Osteoblast (primary cell): ENCODE measurements around the gene TBKBP1. TPM values are rescaled to one million over a fixed set of nuclear protein-coding genes. Genes with fewer than 3 reads are reported as not detected.

Experiments used
- DNase-seq: peaks from one replicate; pipeline ENCODE4 v3.0.0; 2011; ENCODE audit warnings: low spot score, mixed read lengths; ENCODE audit not compliant: insufficient read length; ENCODE audit errors: missing footprints
- H2AFZ ChIP-seq: 2 replicates; pipeline ENCODE4 v1.6.0; 2011; ENCODE audit warnings: mild to moderate bottlenecking, low read length
- H3K27ac ChIP-seq: 2 replicates; pipeline ENCODE4 v1.5.1; 2011; ENCODE audit warnings: mild to moderate bottlenecking, low read depth, low read length, moderate library complexity
- H3K27me3 ChIP-seq: 2 replicates; pipeline ENCODE4 v1.6.0; 2012; ENCODE audit warnings: mild to moderate bottlenecking, control low read depth, inconsistent platforms, low read length, moderate library complexity; ENCODE audit not compliant: insufficient read depth
- H3K36me3 ChIP-seq: 2 replicates; pipeline ENCODE4 v1.5.1; 2011; ENCODE audit warnings: mild to moderate bottlenecking, low read length, control low read depth, moderate library complexity; ENCODE audit not compliant: insufficient read depth
- H3K4me1 ChIP-seq: 2 replicates; pipeline ENCODE4 v1.5.1; 2011; ENCODE audit warnings: mild to moderate bottlenecking, low read length, control low read depth, moderate library complexity; ENCODE audit not compliant: insufficient read depth
- H3K4me2 ChIP-seq: 2 replicates; pipeline ENCODE4 v1.6.0; 2011; ENCODE audit warnings: mild to moderate bottlenecking, low read length; ENCODE audit not compliant: insufficient read depth
- H3K4me3 ChIP-seq: fragments of 200-600 bp; sonication (generic); 3 replicates; pipeline ENCODE4 v1.5.1; 2012; ENCODE audit warnings: mild to moderate bottlenecking, low read length, inconsistent platforms; ENCODE audit not compliant: insufficient read depth
- H3K79me2 ChIP-seq: 2 replicates; pipeline ENCODE4 v1.6.0; 2012; ENCODE audit warnings: mild to moderate bottlenecking, low read length, control low read depth, inconsistent platforms; ENCODE audit not compliant: insufficient read depth
- H3K9me3 ChIP-seq: 2 replicates; pipeline ENCODE4 v1.5.1; 2011; ENCODE audit warnings: low read depth, low read length, control low read depth
- H4K20me1 ChIP-seq: 2 replicates; pipeline ENCODE4 v1.6.0; 2012; ENCODE audit warnings: mild to moderate bottlenecking, low read length, control low read depth; ENCODE audit not compliant: insufficient read depth
- total RNA-seq: library from RNA; depleted of rRNA; stranded (reverse); fragments of >200 nt; gene quantifications from 2 replicates; pipeline ENCODE4 v1.2.3, GENCODE V29; 2012
- TF ChIP-seq, protein P1 (sequence below): IDR thresholded peaks from 2 replicates; pipeline ENCODE4 v1.5.1; 2011; ENCODE audit warnings: mild to moderate bottlenecking, low read depth, low read length, moderate library complexity; ENCODE audit errors: extremely low read depth

TBKBP1 gene
- total RNA-seq, 1 donor: 11.9 TPM

DNA sequence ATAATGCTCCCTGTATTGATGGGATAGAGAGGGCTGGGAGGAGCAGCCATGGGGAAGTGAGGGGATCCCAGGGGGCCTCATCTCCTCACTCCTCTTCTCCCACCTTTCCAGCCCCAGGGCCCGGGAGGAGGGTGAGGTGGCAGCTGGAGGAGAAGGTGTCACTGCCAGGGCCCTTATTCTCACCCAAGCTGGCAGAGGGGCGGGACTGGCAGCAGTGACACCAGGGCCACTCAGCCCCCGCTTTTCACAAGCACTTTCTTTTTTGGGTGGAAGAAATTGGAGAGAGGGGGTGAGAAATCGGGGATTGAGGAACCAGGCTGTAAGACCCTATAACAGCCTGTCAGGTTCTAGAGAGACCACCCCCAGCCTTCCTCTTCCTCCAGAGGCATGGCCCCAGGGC is 36.7 kb downstream of the TBKBP1 start:
- no peak overlapping the region for H3K27ac ChIP-seq
- peak; percentile 78 for DNase-seq
- H3K4me1 ChIP-seq: no peaks in the 10 kb centered on the region
- H2AFZ ChIP-seq: no peak overlapping the region
- peaks cover 81% of the 10 kb centered on the region for H3K27me3 ChIP-seq
- no peak overlapping the region for H3K4me3 ChIP-seq
- no peaks in the 10 kb centered on the region for H3K9me3 ChIP-seq
- H3K36me3 ChIP-seq: no peaks in the 10 kb centered on the region
- H4K20me1 ChIP-seq: no peaks in the 10 kb centered on the region
- TF ChIP-seq, protein P1, sequence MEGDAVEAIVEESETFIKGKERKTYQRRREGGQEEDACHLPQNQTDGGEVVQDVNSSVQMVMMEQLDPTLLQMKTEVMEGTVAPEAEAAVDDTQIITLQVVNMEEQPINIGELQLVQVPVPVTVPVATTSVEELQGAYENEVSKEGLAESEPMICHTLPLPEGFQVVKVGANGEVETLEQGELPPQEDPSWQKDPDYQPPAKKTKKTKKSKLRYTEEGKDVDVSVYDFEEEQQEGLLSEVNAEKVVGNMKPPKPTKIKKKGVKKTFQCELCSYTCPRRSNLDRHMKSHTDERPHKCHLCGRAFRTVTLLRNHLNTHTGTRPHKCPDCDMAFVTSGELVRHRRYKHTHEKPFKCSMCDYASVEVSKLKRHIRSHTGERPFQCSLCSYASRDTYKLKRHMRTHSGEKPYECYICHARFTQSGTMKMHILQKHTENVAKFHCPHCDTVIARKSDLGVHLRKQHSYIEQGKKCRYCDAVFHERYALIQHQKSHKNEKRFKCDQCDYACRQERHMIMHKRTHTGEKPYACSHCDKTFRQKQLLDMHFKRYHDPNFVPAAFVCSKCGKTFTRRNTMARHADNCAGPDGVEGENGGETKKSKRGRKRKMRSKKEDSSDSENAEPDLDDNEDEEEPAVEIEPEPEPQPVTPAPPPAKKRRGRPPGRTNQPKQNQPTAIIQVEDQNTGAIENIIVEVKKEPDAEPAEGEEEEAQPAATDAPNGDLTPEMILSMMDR: no peak
- H3K4me2 ChIP-seq: no peak overlapping the region
- H3K79me2 ChIP-seq: no peaks in the 10 kb centered on the region

DNA sequence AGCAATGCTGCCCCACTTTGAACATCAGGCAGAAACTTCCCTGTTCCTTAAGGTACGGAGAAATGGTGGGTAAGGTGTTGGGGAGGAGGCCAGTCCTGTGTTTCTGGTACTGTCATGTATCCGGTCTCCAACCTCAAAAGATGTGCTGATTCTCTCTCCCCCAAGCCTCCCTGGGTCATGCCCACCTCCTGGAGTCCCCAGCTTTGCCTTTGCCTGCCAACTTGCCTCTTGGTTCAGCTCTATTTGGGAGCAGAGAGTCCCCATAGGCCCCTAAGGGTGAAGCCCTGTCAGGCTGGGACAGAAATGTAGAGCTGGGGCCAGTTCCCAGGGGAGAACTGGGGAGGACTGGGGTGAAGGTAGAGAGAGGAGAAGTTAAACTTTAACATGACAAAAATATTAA is 37.4 kb downstream of the TBKBP1 start:
- peaks cover 81% of the 10 kb centered on the region for H3K27me3 ChIP-seq
- no peaks in the 10 kb centered on the region for H3K4me1 ChIP-seq
- TF ChIP-seq, protein P1: no peak
- no peaks in the 10 kb centered on the region for H3K79me2 ChIP-seq
- no peak overlapping the region for H3K27ac ChIP-seq
- no peak overlapping the region for H3K4me3 ChIP-seq
- H3K9me3 ChIP-seq: no peaks in the 10 kb centered on the region
- no peaks in the 10 kb centered on the region for H4K20me1 ChIP-seq
- no peak overlapping the region for H2AFZ ChIP-seq
- DNase-seq: peak; percentile 63
- H3K36me3 ChIP-seq: no peaks in the 10 kb centered on the region
- H3K4me2 ChIP-seq: no peak overlapping the region

DNA sequence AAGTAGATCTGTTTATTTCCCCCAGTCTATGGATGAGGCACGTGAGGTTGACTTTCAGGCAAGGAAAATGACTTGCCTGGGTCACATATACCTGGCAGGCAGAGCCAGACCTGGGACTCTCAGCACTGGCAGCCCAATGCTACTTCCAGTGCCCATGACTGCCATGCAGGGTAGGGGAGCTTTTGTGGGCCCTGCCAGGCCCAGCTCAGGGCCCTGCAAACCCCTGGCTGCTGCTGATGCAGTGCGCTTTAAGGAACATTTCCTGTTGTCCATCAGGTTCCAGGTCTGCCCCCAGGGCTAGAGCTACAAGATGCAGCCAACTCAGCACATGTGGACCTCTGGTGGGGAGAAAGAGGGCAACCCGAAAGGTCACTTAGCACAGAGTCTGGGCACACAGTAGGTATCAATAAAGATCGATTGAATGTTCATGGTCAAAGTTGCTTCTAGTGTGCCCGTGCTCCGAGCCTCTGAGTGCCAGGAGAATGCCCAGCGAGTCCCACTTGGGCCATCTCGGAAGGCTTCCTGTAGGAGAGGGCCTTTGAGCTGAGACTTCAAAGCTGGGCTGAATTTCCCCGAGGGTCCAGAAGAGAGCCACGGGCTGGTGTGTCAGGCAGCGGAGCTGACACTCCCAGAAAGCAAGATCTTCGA is 38.6 kb downstream of the TBKBP1 start:
- no peak overlapping the region for H3K4me2 ChIP-seq
- H3K36me3 ChIP-seq: no peaks in the 10 kb centered on the region
- peaks cover 87% of the 10 kb centered on the region for H3K27me3 ChIP-seq
- H2AFZ ChIP-seq: no peak overlapping the region
- H3K4me1 ChIP-seq: no peaks in the 10 kb centered on the region
- H3K4me3 ChIP-seq: no peak overlapping the region
- H4K20me1 ChIP-seq: no peaks in the 10 kb centered on the region
- H3K79me2 ChIP-seq: no peaks in the 10 kb centered on the region
- H3K9me3 ChIP-seq: no peaks in the 10 kb centered on the region
- TF ChIP-seq, protein P1: no peak
- DNase-seq: peak; percentile 79
- no peak overlapping the region for H3K27ac ChIP-seq

DNA sequence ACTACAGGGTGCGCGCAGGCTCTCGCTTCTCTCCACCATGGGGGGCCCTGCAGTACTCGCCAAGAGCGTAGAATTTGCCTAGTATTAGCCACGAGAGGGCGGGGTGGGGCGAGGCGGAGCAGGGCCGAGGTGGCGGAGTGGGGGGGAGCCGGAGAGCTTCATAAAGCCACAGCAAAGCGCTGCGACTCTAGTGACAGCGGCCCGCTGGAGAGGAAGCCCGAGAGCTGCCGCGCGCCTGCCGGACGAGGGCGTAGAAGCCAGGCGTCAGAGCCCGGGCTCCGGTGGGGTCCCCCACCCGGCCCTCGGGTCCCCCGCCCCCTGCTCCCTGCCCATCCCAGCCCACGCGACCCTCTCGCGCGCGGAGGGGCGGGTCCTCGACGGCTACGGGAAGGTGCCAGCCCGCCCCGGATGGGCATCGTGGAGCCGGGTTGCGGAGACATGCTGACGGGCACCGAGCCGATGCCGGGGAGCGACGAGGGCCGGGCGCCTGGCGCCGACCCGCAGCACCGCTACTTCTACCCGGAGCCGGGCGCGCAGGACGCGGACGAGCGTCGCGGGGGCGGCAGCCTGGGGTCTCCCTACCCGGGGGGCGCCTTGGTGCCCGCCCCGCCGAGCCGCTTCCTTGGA is 39.2 kb downstream of the TBKBP1 start, which contains the start of gene TBX21:
TBX21 (plus strand) TSS at position 190 of the 627 bp plus-strand sequence; CDS start at position 409, 219 bp downstream.
- no peak within 1 kb of the TSS for H3K27ac ChIP-seq
- peaks cover 83% of the 10 kb centered on the region for H3K27me3 ChIP-seq
- H3K4me2 ChIP-seq: no peak within 1 kb of the TSS
- no peaks in the 10 kb centered on the region for H3K79me2 ChIP-seq
- H4K20me1 ChIP-seq: no peaks in the 10 kb centered on the region
- peak; percentile 87 for DNase-seq
- no peak within 1 kb of the TSS for H3K4me3 ChIP-seq
- no peaks in the 10 kb centered on the region for H3K36me3 ChIP-seq
- no peaks in the 10 kb centered on the region for H3K9me3 ChIP-seq
- no peak within 1 kb of the TSS for H2AFZ ChIP-seq
- H3K4me1 ChIP-seq: no peaks in the 10 kb centered on the region
- TF ChIP-seq, protein P1: no peak
